Smooth muscle cell of the brain vasculature (primary cell): ENCODE measurements around the gene ZFHX3.

Experiments used
- DNase-seq: peaks from one replicate; pipeline ENCODE4 v3.0.0-alpha.2; 2012; ENCODE audit warnings: low read depth, low spot score

Gene ZFHX3

GRCh38 chr16:72902206-72902605 is 145.7 kb downstream of the ZFHX3 start:
- DNase-seq: no peak

GRCh38 chr16:72901000-72901627 is 146.8 kb downstream of the ZFHX3 start:
- DNase-seq: no peak

GRCh38 chr16:72898216-72898825 is 149.6 kb downstream of the ZFHX3 start:
- DNase-seq: no peak

GRCh38 chr16:72897707-72898106 is 150.2 kb downstream of the ZFHX3 start:
- no peak for DNase-seq

GRCh38 chr16:72896485-72897118 is 151.3 kb downstream of the ZFHX3 start:
- no peak for DNase-seq

- DNase-seq: no peak
These were observed 152.0 kb downstream of the ZFHX3 start for GRCh38 chr16:72895951-72896350.

- peak; percentile 45 for DNase-seq
These were observed 153.4 kb downstream of the ZFHX3 start for GRCh38 chr16:72894293-72895151.

- DNase-seq: no peak
These were observed 156.4 kb downstream of the ZFHX3 start for GRCh38 chr16:72891291-72892227.

GRCh38 chr16:72890587-72890986 is 157.3 kb downstream of the ZFHX3 start:
- no peak for DNase-seq

- no peak for DNase-seq
These were observed 158.0 kb downstream of the ZFHX3 start for GRCh38 chr16:72889616-72890582.

GRCh38 chr16:72887537-72887936 is 160.4 kb downstream of the ZFHX3 start:
- no peak for DNase-seq

GRCh38 chr16:72886346-72886974 is 161.5 kb downstream of the ZFHX3 start:
- DNase-seq: no peak

- DNase-seq: no peak
These were observed 163.4 kb downstream of the ZFHX3 start for GRCh38 chr16:72884573-72884972.

- no peak for DNase-seq
These were observed 163.9 kb downstream of the ZFHX3 start for GRCh38 chr16:72884037-72884436.

- DNase-seq: no peak
These were observed 168.1 kb downstream of the ZFHX3 start for GRCh38 chr16:72879846-72880245.

- no peak for DNase-seq
These were observed 169.3 kb downstream of the ZFHX3 start for GRCh38 chr16:72878301-72879269.

GRCh38 chr16:72877374-72878028 is 170.4 kb downstream of the ZFHX3 start:
- no peak for DNase-seq

GRCh38 chr16:72876981-72877373 is 171.0 kb downstream of the ZFHX3 start:
- DNase-seq: no peak
